HCT116 (cell line): ENCODE results near the gene ITFG1. TPM values are rescaled to one million over a fixed set of nuclear protein-coding genes. Genes with fewer than 3 reads are reported as not detected.

ENCODE experiments used
- ATAC-seq: fragments of 200-7000 bp; cut with Tn5 transposase; 2 replicates; pipeline ENCODE4 v1.9.1; 2020; ENCODE audit warnings: mild to moderate bottlenecking, moderate library complexity
- BruUV-seq: library from RNA; stranded (reverse); fragments of 400-500 nt; replicated peaks from 2 replicates; lab custom pipeline; 2021; lab: Mats Ljungman, UMichigan
- CTCF ChIA-PET: fragments of 300-600 bp; sonication (Branson Sonifier 250); formaldehyde crosslinking; loops from one replicate; lab custom pipeline; 2021; ENCODE audit warnings: antibody characterized with exemption; lab: Charles Lee
- POLR2A ChIA-PET: fragments of 300-600, 350-600 bp; sonication (Branson Sonifier 250); formaldehyde crosslinking; loops from one replicate; lab custom pipeline; 2021; ENCODE audit warnings: antibody characterized with exemption; lab: Charles Lee
- RAD21 ChIA-PET, 2 experiments: fragments of 300-600 bp; sonication (Branson Sonifier 250); formaldehyde crosslinking; loops; one replicate each; lab custom pipeline; 2023; ENCODE audit warnings: low total read pairs in 2 of 2; ENCODE audit not compliant: uncharacterized antibody in 2 of 2, unreplicated experiment in 2 of 2, low non-redundant PET in 1 of 2; lab: Charles Lee
- DNase-seq: peaks from one replicate; pipeline ENCODE4 v3.0.0-alpha.2; 2010; ENCODE audit warnings: low read depth, low spot score
- H2AFZ ChIP-seq: fragments of 200-600 bp; shearing (Covaris generic), sonication (generic); 2 replicates; pipeline ENCODE4 v1.6.1; 2017; ENCODE audit warnings: low read depth, mixed run types, mixed read lengths, antibody characterized with exemption, low read length; ENCODE audit not compliant: poor library complexity, severe bottlenecking
- H3K27ac ChIP-seq: 2 replicates; pipeline ENCODE4 v1.5.1; 2012; ENCODE audit warnings: low read depth, low read length
- H3K27me3 ChIP-seq: fragments of 200-600 bp; sonication (generic); 2 replicates; pipeline ENCODE4 v1.6.1; 2016; ENCODE audit warnings: mixed run types, low read length, mixed read lengths; ENCODE audit not compliant: insufficient read depth
- H3K36me3 ChIP-seq, 2 experiments: fragments of 200-500 bp in 1 of 2; fragments of 200-600 bp in 1 of 2; sonication (Bioruptor generic) in 1 of 2; sonication (generic) in 1 of 2; 2 replicates each; pipeline versions ENCODE4 v1.5.1 to v1.6.1; 2014 to 2016; ENCODE audit warnings: low read length in 2 of 2, inconsistent platforms in 1 of 2, mixed read lengths in 1 of 2, mixed run types in 1 of 2; ENCODE audit not compliant: insufficient read depth in 2 of 2, control insufficient read depth in 1 of 2
- H3K4me1 ChIP-seq, 2 experiments: fragments of 200-600 bp in 1 of 2; sonication (generic) in 1 of 2; 2 replicates each; pipeline versions ENCODE4 v1.5.1 to v1.6.1; 2012 to 2017; ENCODE audit warnings: low read length in 2 of 2, inconsistent platforms in 1 of 2, mild to moderate bottlenecking in 1 of 2, mixed read lengths in 1 of 2, mixed run types in 1 of 2, moderate library complexity in 1 of 2; ENCODE audit not compliant: insufficient read depth in 2 of 2, control insufficient read depth in 1 of 2
- H3K4me2 ChIP-seq: fragments of 200-600 bp; sonication (generic); 2 replicates; pipeline ENCODE4 v1.6.1; 2017; ENCODE audit warnings: mixed run types, low read length, mixed read lengths
- H3K4me3 ChIP-seq, 2 experiments: fragments of 200-600 bp in 1 of 2; sonication (generic) in 1 of 2; replicated peaks in 1 of 2; 2 replicates each; pipeline ENCODE4 v1.5.1; 2011 to 2016; ENCODE audit warnings: low read length in 2 of 2, control low read depth in 1 of 2, low read depth in 1 of 2, mild to moderate bottlenecking in 1 of 2, mixed read lengths in 1 of 2, mixed run types in 1 of 2
- H3K79me2 ChIP-seq: fragments of 200-600 bp; sonication (generic); 2 replicates; pipeline ENCODE4 v1.6.1; 2017; ENCODE audit warnings: mild to moderate bottlenecking, mixed run types, low read length, moderate library complexity, mixed read lengths; ENCODE audit not compliant: insufficient read depth
- H3K9ac ChIP-seq: fragments of 200-600 bp; sonication (generic); 2 replicates; pipeline ENCODE4 v1.6.1; 2016; ENCODE audit warnings: low read length, mixed read lengths
- H3K9me2 ChIP-seq: fragments of 200-600 bp; sonication (generic), shearing (Covaris generic); 2 replicates; pipeline ENCODE4 v1.6.1; 2017; ENCODE audit warnings: mixed run types, mild to moderate bottlenecking, moderate library complexity; ENCODE audit not compliant: insufficient read depth
- H3K9me3 ChIP-seq, 2 experiments: fragments of 200-500 bp in 1 of 2; fragments of 200-600 bp in 1 of 2; sonication (Bioruptor generic) in 1 of 2; sonication (generic) in 1 of 2; 2 replicates each; pipeline ENCODE4 v1.6.1; 2014 to 2017; ENCODE audit warnings: low read length in 2 of 2, mixed read lengths in 2 of 2, inconsistent platforms in 1 of 2, low read depth in 1 of 2, mild to moderate bottlenecking in 1 of 2, mixed run types in 1 of 2, moderate library complexity in 1 of 2; ENCODE audit not compliant: control insufficient read depth in 1 of 2, insufficient read depth in 1 of 2
- H4K20me1 ChIP-seq: fragments of 200-600 bp; sonication (generic), shearing (Covaris generic); 2 replicates; pipeline ENCODE4 v1.6.1; 2017; ENCODE audit warnings: mixed run types, mild to moderate bottlenecking, moderate library complexity; ENCODE audit not compliant: insufficient read depth
- ATF3 ChIP-seq: IDR thresholded peaks from 2 replicates; pipeline ENCODE4 v1.6.1; 2012
- CBX3 ChIP-seq: IDR thresholded peaks from 2 replicates; pipeline ENCODE4 v1.6.1; 2012; ENCODE audit warnings: low read depth
- CTCF ChIP-seq, 3 experiments: fragments of 200-600 bp in 1 of 3; sonication (generic) in 1 of 3; IDR thresholded peaks in 2 of 3; conservative IDR thresholded peaks in 1 of 3; 2 replicates each; pipeline ENCODE4 v1.5.1; 2012 to 2017; ENCODE audit warnings: low read depth in 2 of 3, low read length in 2 of 3, antibody characterized with exemption in 1 of 3, borderline replicate concordance in 1 of 3, control low read depth in 1 of 3, mild to moderate bottlenecking in 1 of 3, mixed read lengths in 1 of 3, mixed run types in 1 of 3, moderate library complexity in 1 of 3; ENCODE audit not compliant: insufficient read depth in 1 of 3
- EGR1 ChIP-seq: IDR thresholded peaks from 2 replicates; pipeline ENCODE4 v1.6.1; 2012; ENCODE audit warnings: low read depth
- ELF1 ChIP-seq: IDR thresholded peaks from 2 replicates; pipeline ENCODE4 v1.6.1; 2012; ENCODE audit warnings: low read depth, borderline replicate concordance
- EZH2 ChIP-seq: fragments of 200-600 bp; sonication (generic); IDR thresholded peaks from 2 replicates; pipeline ENCODE4 v1.6.1; 2017; ENCODE audit warnings: antibody characterized with exemption, mixed run types
- JUND ChIP-seq: IDR thresholded peaks from 2 replicates; pipeline ENCODE4 v1.6.1; 2012
- MAX ChIP-seq: IDR thresholded peaks from 2 replicates; pipeline ENCODE4 v1.6.1; 2012
- POLR2A ChIP-seq: IDR thresholded peaks from 2 replicates; pipeline ENCODE4 v1.7.0; 2011; ENCODE audit warnings: borderline replicate concordance; ENCODE audit not compliant: insufficient read depth, insufficient read length; ENCODE audit errors: extremely low read depth
- POLR2AphosphoS5 ChIP-seq: IDR thresholded peaks from 2 replicates; pipeline ENCODE4 v1.6.1; 2011; ENCODE audit warnings: mild to moderate bottlenecking, low read depth, low read length, moderate library complexity
- REST ChIP-seq: IDR thresholded peaks from 2 replicates; pipeline ENCODE4 v1.6.1; 2012; ENCODE audit warnings: low read depth
- SIN3A ChIP-seq: IDR thresholded peaks from 2 replicates; pipeline ENCODE4 v1.6.1; 2012; ENCODE audit warnings: low read depth
- SRF ChIP-seq: IDR thresholded peaks from 2 replicates; pipeline ENCODE4 v1.6.1; 2012; ENCODE audit warnings: low read depth
- ZFX ChIP-seq: fragments of 450-650 bp; IDR thresholded peaks from 2 replicates; pipeline ENCODE4 v1.6.1; 2017
- intact Hi-C: fragments of 100-400 bp; cut with micrococcal nuclease; formaldehyde crosslinking; loops from 2 replicates; pipeline ENCODE4 v1.10.0; 2022
- total RNA-seq: library from RNA; stranded (reverse); gene quantifications from one replicate; pipeline ENCODE4 v1.2.1, GENCODE V29; 2021; ENCODE audit not compliant: unreplicated experiment

The ITFG1 gene
- total RNA-seq, 1 experiment from 2014 or later: 24.9 TPM

- Histone ChIP-seq H3K27me3 (no peaks in the 10 kb centered on the region), H2AFZ (no peak overlapping the region), H3K9me3 (no peaks in the 10 kb centered on the region), H3K79me2 (no peaks in the 10 kb centered on the region), H3K36me3 (no peaks in the 10 kb centered on the region), H4K20me1 (no peaks in the 10 kb centered on the region), H3K27ac (no peak overlapping the region), H3K4me1 (peaks cover 20 to 22% of the 10 kb centered on the region in 2 experiments), H3K9ac (no peak overlapping the region), H3K9me2 (no peaks in the 10 kb centered on the region), H3K4me3 (no peak overlapping the region), H3K4me2 (no peak overlapping the region)
- ChIA-PET CTCF (no interaction called here), POLR2A (no interaction called here), RAD21 (no interaction called here)
- intact Hi-C loops: no loop called here
- TF ChIP-seq MAX (no peak), EZH2 (no peak), REST (no peak), EGR1 (no peak), CTCF (IDR thresholded peaks at IDR 0.05 in 2 of 3, conservative IDR thresholded peaks at IDR 0.05 in 1 of 3; ENCODE audit: borderline replicate concordance in 1 of 3, insufficient read depth in 1 of 3, low read depth in 2 of 3, low read length in 2 of 3) (no peak), SRF (no peak), JUND (no peak), POLR2A (no peak), CBX3 (no peak), SIN3A (no peak), POLR2AphosphoS5 (no peak), ZFX (no peak), ATF3 (no peak), ELF1 (no peak)
- no peak for DNase-seq
- ATAC-seq: no peak
- no TSS peak for BruUV-seq
These were observed 64.9 kb downstream of the ITFG1 start for GRCh38 chr16:47395733-47396498.
